GM19397 (cell line): Measurements from ENCODE around the gene ADORA3.

Experiments
- ATAC-seq: cut with Tn5 transposase; IDR thresholded peaks from one replicate; pipeline ENCODE4 v1.9.1; 2021; ENCODE audit warnings: mild to moderate bottlenecking, moderate library complexity; ENCODE audit not compliant: unreplicated experiment

The ADORA3 gene

DNA sequence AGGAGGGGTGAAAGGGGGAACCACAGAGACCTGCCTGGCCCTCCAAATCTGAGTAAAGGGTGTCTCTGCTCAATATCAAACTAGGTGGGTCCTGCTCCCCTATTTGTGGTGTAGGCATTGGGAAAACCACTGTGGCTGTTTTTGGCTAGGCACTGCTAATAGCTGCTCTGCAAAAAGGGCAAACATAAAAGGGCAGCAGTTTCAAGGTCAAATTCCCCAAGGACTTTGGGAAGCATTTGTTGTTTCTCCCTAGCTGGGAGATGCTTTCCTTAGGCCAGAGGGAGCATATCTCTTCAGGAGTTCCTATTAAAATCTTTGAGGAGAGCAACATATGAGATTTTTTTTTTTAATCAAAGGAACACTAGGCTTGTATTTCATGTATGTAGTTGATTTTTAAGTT, 27.2 kb downstream of the ADORA3 start:
- ATAC-seq = no peak

DNA sequence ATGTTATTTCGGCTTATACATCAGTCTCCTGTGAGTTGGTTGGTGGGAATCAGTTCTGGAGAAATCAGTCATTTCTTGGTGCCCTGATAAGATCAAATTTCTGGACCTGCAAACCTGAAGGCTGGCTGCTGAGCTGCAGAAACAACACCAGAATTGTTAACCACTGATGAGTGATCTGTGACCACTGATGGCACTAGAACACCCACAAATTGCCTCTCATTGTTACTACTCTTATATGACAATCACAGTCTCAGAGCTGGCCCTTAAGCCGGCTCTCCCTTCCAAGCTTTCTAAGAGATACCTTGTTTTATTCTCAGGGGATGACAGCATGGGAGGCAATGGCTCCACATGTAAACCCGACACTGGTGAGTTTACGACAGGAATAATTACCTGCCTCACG, 27.7 kb downstream of the ADORA3 start:
- no peak for ATAC-seq

DNA sequence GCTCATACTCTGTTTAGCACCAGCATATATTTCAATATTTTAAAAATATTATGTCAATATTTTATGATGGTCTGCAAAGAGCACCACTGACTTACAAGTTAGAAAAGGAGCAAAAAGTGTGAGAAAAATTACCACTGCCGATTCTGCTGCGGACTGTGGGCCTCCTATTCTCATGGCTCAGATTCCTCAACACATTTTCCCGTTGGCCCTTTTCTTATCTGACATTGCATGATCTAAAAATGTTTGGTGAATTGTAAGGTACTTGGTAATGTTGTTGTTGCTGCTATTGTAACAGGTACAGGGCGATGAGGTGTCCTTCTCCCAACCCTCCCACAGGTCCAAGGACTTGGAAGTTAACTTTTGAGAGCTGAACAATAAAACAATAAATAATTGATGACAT, 28.9 kb downstream of the ADORA3 start:
- no peak for ATAC-seq

DNA sequence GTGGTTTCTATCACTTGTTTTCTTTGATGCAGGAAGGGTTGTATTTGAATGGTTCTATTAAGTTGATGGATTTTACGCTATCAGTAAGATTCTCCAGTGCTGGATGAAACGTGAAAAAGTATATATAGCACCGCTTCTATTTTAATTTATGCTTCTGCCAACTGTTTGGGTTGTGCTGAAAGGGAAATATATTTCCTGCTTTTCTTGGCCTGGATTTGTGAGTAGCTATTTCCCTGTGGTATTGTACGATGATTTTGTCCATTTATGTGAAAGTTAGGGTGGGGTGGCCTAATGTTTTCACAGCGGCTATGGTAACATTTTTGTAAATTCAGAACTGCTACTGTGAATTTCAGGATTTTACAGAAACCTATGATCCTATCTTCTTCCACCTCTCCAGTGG, 29.3 kb downstream of the ADORA3 start:
- ATAC-seq = no peak

DNA sequence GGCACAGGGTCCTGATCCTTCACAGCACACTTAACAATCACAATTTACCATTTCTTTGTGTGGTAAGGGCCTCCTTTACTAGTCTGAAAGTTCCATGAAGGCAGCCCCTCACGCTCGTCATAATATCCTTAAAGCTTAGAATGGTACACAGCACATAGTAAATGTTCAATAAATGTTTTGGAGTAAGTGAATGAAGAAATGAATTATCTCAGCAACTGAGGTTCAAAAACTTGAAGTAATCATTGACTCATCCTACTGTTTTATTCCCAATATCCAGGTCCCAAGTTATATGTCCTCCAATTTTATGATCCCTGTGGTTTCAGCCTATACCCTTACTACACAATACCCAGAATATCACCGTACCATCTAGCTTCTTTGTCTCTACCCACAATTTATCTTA, 31.9 kb downstream of the ADORA3 start:
- ATAC-seq = no peak

DNA sequence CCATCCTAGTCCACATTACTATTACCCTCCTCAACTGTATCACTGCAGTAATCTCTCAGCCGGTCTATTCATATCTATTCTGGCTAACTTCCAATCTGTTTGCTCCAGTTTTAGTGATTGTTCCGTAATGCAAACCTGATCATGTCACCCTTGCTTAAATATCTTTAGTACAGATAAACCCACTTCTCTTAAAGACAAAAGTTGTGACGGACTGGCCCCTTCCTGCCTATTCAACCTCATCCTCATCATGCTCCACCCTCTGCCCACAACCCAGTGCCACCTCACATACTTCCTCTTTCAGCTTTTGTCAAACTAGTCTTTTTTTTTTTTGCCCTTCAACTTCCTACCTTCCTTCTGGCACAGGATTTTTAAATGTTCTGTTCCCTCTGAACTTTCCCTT, 32.4 kb downstream of the ADORA3 start:
- no peak for ATAC-seq

DNA sequence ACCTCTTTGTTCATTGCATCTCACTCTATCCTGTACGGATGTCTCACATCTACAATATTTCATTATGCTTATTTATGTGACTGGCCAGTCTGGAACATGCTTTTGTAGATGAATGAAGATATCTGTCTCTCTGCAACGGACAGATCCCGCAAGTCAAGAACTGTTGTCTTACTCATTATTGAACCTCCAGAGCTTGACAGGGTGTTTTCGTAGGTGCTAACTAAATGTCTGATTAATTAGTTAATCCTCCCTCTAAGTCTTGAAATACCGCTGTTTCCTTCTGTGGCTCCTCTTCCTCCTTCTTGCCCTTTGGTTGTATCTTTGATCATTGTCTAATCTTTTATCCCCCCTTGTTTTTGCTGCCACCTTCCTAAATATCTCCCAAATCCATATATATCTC, 32.8 kb downstream of the ADORA3 start:
- ATAC-seq = no peak

DNA sequence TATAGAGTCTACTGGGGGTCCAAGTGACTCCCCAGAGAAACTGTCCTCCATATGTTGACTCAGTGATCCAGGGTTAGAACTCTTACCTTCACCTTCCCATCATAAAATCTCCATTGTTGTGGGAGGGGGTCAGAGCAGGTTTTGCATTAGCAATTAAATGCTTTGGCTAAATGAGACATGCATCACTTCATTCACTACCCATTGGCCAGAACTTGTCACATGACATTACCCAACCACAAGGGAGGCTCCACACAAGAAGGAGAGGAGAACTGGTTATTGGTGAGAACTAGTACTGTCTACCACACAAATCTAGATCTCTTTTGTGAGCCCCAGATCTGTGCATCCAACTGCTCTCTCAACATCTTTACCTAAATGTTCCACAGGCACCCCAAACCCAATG, 33.9 kb downstream of the ADORA3 start:
- ATAC-seq = no peak

DNA sequence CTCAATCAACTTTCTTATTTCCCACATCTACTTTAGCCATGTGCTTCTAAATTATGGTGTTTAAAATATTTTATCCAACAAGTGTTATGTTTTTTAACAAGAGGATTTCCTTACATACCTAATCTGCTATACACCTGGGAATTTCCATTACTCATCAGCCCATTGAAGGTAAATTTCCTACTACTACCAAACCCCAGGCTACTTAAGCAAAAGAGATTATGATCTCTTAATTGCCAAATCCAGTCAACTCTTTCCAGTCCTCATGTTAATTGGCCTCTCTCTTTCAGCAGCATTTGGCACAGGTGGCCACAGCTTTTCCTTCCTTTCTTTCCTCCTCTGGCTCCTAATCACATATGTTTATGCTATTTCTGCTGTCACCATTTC, 34.7 kb downstream of the ADORA3 start:
- no peak for ATAC-seq

DNA sequence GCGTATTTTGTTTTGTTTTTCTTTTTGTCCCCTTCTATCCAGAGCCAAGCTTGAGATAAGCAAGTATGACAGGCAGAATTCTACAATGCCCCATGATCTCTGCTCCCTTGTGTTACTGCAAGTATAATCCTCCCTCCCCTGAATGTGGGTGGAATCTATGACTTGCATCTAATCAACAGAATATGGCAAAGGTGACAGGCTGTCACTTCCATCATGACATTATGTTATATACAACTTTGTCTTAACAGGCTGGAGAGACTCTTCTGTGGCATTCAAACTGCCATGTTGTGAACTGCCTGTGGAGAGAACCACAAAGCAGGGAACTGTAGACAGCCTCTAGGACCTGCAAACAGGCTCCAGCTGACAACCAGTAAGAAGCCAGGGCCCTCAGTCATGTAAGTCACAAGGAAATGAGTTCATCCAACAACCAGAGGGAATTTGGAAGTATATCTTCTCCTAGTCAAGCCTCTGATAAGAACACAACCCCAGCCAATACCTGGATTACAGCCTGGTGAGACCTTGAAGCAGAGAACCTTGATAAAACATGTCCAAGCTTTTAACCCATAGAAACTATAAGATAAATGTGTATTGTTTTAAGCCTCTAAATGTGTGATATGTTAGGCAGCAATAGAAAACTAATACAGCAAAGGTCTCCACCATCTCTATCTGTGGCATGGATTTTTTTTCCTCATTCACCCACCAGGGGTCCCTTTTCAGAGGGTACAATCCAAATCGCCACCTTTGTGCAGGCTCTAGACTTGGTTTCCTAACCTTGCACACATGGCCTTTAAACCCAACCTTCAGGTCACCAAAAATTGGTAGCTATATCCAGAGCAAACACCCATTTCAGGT, 35.3 kb downstream of the ADORA3 start:
- ATAC-seq = no peak

DNA sequence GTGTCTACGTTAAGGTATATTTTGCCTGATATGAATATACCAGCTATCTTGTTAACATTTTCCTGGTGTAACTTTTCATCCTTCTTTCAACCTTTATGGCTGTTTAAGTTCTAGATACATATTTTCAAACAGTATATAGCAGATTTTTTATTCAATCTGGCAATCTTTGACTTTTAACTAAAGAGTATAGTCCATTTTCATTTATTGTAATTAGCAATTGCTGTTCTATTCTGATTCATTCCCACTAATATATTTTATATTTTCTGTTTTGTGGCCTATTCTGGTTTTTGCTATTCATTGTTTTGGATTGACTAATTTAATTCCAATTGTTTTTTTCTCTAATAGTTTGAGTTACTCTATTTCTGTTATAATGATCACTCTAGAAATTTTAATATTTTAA, 37.0 kb downstream of the ADORA3 start:
- ATAC-seq = no peak

DNA sequence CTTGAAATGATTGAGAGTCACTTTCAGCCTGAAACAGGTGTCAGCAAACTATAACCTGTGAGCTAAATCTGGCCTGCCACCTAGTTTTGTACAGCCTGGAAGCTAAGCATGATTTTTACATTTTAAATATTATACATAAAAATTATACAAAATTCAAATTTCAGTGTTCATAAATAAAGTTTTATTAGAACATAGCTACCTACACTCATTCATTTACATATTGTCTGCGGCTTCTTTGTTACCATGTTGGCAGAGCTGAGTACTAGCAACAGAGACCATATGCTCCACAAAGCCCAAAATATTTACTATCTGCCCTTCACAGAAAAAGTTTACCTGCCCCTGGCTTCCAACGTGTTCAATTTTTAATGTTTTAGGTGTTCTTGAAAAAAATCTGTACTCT, 37.7 kb downstream of the ADORA3 start:
- ATAC-seq = no peak

DNA sequence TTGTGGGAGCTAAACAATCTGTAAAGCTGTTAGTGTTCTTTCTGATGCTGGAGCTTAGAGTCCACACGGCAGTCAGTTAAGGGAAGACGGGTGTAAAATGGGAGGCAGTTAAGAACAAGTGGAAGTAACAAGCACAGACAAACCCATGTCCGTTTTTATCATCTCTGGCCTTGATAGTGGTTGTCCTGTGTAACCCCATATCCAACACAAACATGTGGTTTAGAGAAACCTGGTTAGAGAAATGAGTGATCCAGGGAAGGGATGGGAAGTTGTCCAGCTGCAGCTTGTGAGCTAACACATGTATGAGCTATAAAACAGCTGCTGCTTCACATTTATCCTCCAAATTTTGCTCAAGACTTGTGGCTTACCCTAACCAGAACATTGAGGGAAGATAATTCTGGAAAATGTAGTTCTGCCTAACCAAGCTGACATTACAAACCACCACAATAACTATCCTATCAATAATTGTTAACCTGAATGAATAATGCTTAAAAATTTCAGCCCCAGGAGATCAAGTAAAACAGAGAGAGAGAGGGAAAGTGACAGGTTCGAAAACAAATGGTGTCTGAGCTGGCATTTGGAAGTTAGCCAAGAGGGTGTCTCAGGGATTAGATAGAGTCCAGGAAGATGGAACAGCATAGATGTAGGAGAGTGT, 40.3 kb downstream of the ADORA3 start:
- ATAC-seq = no peak

DNA sequence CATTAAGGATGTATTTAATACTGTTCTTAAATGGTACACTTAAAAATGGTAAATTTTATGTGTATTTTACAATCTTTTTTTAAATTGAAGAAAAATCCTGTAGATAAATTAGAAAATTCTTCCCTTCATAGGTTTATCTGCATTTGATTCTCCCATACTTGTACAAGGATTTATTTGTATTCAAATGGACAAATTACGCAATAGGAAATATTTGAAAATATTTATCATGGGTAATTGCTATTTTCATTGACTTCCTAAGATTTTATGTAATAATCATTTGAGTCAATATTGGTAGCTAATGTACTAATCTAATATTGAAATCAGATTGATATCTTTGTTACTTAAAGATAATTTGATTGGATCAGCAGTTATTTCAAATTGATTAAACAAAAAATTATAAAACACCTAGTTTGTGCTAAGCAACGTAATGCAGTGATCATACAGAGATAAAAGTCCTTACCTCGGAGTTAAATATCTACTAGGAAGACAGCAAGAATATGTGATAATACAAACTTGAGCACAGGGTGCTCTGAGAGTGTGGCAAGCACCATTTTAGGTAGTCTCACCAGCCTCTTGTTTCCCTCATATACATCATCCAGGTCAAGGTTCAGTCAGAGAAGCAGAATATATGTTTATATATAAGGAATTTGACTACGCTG, 40.9 kb downstream of the ADORA3 start:
- ATAC-seq = no peak

DNA sequence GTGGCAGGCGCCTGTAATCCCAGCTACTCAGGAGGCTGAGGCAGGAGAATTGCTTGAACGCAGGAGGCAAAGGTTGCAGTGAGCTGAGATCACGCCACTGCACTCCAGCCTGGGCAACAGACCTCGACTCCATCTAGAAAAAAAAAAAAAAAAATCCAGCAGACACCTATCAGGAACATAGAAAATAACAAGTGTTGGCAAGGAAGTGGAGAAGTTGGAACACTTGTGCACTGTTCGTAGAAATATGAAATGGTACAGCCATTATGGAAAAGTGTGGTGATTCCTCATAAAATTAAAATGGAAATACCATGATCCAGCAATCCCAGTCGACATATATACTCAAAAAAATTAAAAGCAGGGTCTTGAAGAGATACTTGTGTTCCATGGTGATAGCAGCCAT, 41.7 kb downstream of the ADORA3 start:
- no peak for ATAC-seq

DNA sequence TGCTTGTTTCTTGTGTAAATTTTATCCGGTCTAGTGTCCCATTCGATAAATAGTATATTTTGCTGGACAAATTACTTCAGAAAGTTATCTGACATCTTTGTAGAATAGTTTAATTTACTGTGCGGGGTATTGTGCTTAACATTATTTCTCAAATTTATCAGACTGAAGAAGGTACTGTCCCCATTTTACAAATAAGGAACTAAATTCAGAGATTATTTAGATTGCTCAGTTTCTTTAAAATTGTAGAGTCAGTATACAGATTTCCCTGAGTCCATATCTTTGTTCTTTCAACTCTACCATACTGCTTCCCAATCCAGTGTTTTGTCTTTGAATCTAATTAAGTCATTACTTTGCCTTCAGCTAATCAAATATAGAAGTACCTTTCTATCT, 47.8 kb downstream of the ADORA3 start:
- no peak for ATAC-seq

DNA sequence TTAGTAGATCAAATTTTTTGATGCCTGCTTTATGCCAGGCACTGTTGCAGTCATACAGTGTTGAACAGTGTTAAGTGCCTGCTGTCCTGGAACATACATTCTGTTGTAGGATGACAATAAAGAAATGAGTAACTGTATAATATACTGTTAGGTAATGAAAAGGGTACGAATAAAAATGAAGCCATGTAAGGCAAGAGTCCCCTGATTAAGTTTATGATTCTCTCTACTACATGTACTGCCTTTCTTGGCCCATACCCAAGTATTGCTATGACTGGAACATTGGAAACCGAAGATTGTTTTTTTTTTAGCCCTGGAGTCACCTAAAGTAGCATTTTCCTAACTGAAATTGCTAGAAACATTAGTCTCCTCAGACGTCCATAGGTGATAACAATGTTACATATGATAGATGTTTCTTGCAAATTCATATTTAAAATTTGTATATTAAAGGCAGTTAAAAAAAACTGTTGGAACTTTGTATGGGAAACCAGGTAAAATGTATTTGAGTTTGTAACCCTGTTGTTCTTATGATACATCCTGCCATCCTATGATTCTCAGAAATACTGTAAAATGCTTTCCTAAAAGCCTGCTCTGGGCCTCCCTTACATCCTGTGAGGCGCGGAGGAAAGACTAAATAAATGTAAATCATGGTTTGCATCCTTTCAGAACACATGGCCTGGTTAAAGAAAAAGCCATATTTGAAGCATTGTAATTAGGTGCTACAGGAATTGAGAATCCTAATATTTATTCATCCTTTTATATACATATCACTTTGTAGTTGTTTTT, 48.4 kb downstream of the ADORA3 start:
- no peak for ATAC-seq

DNA sequence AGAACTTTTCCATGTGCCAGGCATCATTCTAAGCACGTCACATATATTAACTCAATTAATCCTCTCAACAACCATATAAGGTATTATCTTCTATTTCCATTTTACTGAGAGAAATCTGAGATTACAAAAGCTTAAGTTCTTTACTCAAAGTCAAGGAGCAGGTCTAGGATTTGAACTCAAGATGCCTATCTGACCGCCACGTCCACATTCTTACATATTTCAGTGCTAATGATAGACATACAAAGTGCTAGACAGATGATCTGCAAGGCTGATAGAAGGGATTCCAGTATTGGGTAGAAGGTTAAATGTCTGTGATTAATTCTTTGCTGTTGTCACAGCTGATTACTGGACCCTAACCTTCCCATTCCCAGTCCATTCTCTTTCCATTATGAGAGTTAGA, 49.7 kb downstream of the ADORA3 start:
- ATAC-seq = no peak

DNA sequence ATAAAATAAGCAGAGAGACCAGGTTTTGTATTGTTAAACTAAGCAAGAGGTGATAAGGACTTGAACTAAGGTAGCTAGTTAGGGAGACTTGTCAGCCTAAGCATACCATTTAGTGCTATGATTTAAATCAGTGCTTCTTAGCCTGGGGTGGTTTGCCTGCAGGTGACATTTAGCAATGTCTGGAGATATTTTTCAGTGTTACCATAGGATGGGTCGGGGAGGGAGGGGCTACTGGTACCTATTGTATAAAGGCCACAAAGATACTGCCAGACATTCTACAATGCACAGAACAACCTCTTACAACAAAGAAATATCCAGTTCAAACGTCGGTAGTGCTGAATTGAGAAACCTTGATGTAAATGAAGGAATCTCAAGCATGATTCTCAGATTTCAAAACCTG, 50.9 kb downstream of the ADORA3 start:
- no peak for ATAC-seq

DNA sequence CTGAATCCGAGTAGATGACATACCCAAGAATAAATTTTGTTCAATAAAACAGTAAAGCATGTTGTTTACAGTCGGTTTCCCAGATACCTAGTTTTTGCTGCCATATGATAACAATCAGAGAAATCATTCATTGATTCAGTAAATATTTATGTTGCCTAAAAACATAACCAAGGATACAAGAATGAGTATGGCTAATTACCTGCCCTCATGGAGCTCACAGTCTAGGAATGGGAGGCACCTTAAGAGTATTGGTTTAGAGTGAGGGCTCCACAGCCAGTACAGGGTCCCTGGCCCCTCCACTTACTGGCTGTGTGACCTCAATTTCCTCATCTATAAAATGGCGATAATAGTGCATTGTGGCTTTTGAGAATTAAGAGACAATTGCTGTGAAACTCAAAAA, 53.2 kb downstream of the ADORA3 start:
- ATAC-seq = no peak

DNA sequence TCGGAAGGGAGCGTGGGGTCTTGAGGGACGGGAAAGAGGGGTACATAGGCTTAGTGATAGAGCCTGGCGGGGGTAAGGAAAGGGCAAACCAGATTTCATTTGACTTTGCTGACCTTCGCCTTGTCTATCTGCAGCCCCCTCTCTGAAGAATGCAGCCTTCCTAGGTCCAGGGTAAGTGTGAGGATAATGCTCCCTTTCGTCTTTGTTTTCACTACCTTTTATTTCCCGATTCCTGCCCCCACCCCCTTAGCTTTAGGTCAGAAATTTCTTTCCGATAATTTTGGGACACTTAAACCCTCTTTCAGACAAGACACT, 53.8 kb downstream of the ADORA3 start:
- no peak for ATAC-seq
